K562 (cell line): ENCODE results near the gene TSPAN18. TPM values are rescaled to one million over a fixed set of nuclear protein-coding genes. Genes with fewer than 3 reads are reported as not detected.

Source experiments
- ATAC-seq: fragments of 200-7000 bp; cut with Tn5 transposase; 3 replicates; pipeline ENCODE4 v1.9.1; 2020; ENCODE audit warnings: moderate library complexity
- BruUV-seq: library from RNA; stranded (reverse); fragments of 400-500 nt; replicated peaks from 2 replicates; lab custom pipeline; 2021; lab: Mats Ljungman, UMichigan
- CTCF ChIA-PET: fragments of 300-600 bp; formaldehyde crosslinking; extraction: SDS; loops from one replicate; lab custom pipeline; 2021; ENCODE audit warnings: low intra/inter-chr PET ratio; lab: Yijun Ruan, JAX
- POLR2A ChIA-PET: fragments of 300-600, 350-650 bp; sonication (Branson Sonifier 250); formaldehyde crosslinking; extraction: SDS; loops from one replicate; lab custom pipeline; 2021; ENCODE audit warnings: antibody characterized with exemption, inconsistent platforms; lab: Yijun Ruan, JAX
- DNase-seq, 4 experiments: peaks; one replicate each; pipeline versions ENCODE4 v3.0.0 to v3.0.0-alpha.2; 2011 to 2018; ENCODE audit warnings: low spot score in 3 of 4, mixed read lengths in 3 of 4; ENCODE audit errors: extremely low read depth in 1 of 4
- FAIRE-seq: peaks from 2 replicates; lab custom pipeline; 2011; peaks lifted over from hg19 to GRCh38; lab: Jason Lieb, UNC
- H2AFZ ChIP-seq: 2 replicates; pipeline ENCODE4 v1.6.0; 2011; ENCODE audit warnings: low read depth, low read length, control low read depth, inconsistent platforms
- H3K27ac ChIP-seq: fragments of 200-600 bp; 3 replicates; pipeline ENCODE4 v1.8.0; 2011; ENCODE audit warnings: low read depth, mild to moderate bottlenecking, control low read depth, inconsistent platforms, low read length, moderate library complexity, mixed read lengths; ENCODE audit errors: extremely low read depth
- H3K27me3 ChIP-seq, 2 experiments: fragments of 300-600 bp in 1 of 2; 2 replicates in 1 of 2; 3 replicates in 1 of 2; pipeline versions ENCODE4 v1.6.0 to v1.8.0; 2011; ENCODE audit warnings: inconsistent platforms in 2 of 2, low read length in 2 of 2, mild to moderate bottlenecking in 1 of 2, mixed read lengths in 1 of 2, moderate library complexity in 1 of 2; ENCODE audit not compliant: control insufficient read depth in 2 of 2, insufficient read depth in 2 of 2
- H3K36me3 ChIP-seq: fragments of 300-600 bp; 3 replicates; pipeline ENCODE4 v1.8.0; 2011; ENCODE audit warnings: mild to moderate bottlenecking, low read length, inconsistent platforms; ENCODE audit not compliant: control insufficient read depth, insufficient read depth
- H3K4me1 ChIP-seq, 2 experiments: fragments of 200-600 bp in 1 of 2; replicated peaks in 1 of 2; 2 replicates in 1 of 2; 3 replicates in 1 of 2; pipeline versions ENCODE4 v1.5.1 to v1.8.0; 2011; ENCODE audit warnings: inconsistent platforms in 2 of 2, low read length in 2 of 2, mild to moderate bottlenecking in 1 of 2, mixed read lengths in 1 of 2, moderate library complexity in 1 of 2; ENCODE audit not compliant: control insufficient read depth in 2 of 2, insufficient read depth in 2 of 2
- H3K4me2 ChIP-seq: 2 replicates; pipeline ENCODE4 v1.6.1; 2011; ENCODE audit warnings: low read length, control low read depth, inconsistent platforms, mixed read lengths; ENCODE audit not compliant: insufficient read depth
- H3K4me3 ChIP-seq: fragments of 200-600 bp; sonication (generic), shearing (Covaris generic); 2 replicates; pipeline ENCODE4 v1.5.1; 2016; ENCODE audit warnings: control low read depth, inconsistent platforms
- H3K79me2 ChIP-seq: fragments of 200-600 bp; 3 replicates; pipeline ENCODE4 v1.8.0; 2011; ENCODE audit warnings: low read length, inconsistent platforms; ENCODE audit not compliant: control insufficient read depth, insufficient read depth
- H3K9ac ChIP-seq, 2 experiments: 2 replicates each; pipeline versions ENCODE4 v1.6.0 to v1.6.1; 2011; ENCODE audit warnings: low read depth in 2 of 2, low read length in 2 of 2, control low read depth in 1 of 2, inconsistent platforms in 1 of 2, mild to moderate bottlenecking in 1 of 2, mixed read lengths in 1 of 2; ENCODE audit not compliant: insufficient read depth in 1 of 2
- H3K9me1 ChIP-seq: one replicate; pipeline ENCODE4 v1.6.0; 2011; ENCODE audit warnings: inconsistent platforms, mild to moderate bottlenecking, low read length, moderate library complexity; ENCODE audit not compliant: control insufficient read depth, insufficient read depth
- H3K9me3 ChIP-seq: replicated peaks from 2 replicates; pipeline ENCODE4 v1.5.1; 2011; ENCODE audit warnings: low read depth, low read length, inconsistent platforms; ENCODE audit not compliant: control insufficient read depth, insufficient read depth
- H4K20me1 ChIP-seq: replicated peaks from 2 replicates; pipeline ENCODE4 v1.6.1; 2011; ENCODE audit warnings: low read length, inconsistent platforms, mixed read lengths; ENCODE audit not compliant: control insufficient read depth, insufficient read depth
- BCL6 ChIP-seq: fragments of 250-450 bp; sonication (Bioruptor Pico); IDR thresholded peaks from 2 replicates; pipeline ENCODE4 v1.4.0; 2020
- FOXK1 ChIP-seq: sonication (generic); formaldehyde crosslinking; IDR thresholded peaks from 2 replicates; pipeline ENCODE4 v1.8.0; 2022; ENCODE audit warnings: missing genetic modification reagents, mild to moderate bottlenecking, borderline replicate concordance
- GTF2B ChIP-seq: IDR thresholded peaks from 2 replicates; pipeline ENCODE4 v1.6.1; 2011; ENCODE audit not compliant: insufficient read length; ENCODE audit errors: extremely low read depth
- ID3 ChIP-seq, 2 experiments: fragments of 250-450 bp in 1 of 2; fragments of 450-650 bp in 1 of 2; sonication (Bioruptor Pico) in 1 of 2; IDR thresholded peaks; 2 replicates each; pipeline versions ENCODE4 v1.6.1 to v1.8.0; 2016 to 2021; ENCODE audit warnings: mild to moderate bottlenecking in 2 of 2, moderate library complexity in 2 of 2, missing compliant biosample characterization in 1 of 2, missing genetic modification characterization in 1 of 2
- KLF16 ChIP-seq: IDR thresholded peaks from 2 replicates; pipeline ENCODE4 v1.6.1; 2016; ENCODE audit warnings: antibody characterized with exemption
- RFX7 ChIP-seq: fragments of 250-450 bp; sonication (Bioruptor Pico); IDR thresholded peaks from 2 replicates; pipeline ENCODE4 v1.5.1; 2021; ENCODE audit warnings: mild to moderate bottlenecking
- RUNX1 ChIP-seq: sonication (generic); IDR thresholded peaks from 2 replicates; pipeline ENCODE4 v1.6.1; 2016; ENCODE audit warnings: antibody characterized with exemption, low read depth
- SAP30 ChIP-seq: fragments of 200-600 bp; sonication (generic); IDR thresholded peaks from 2 replicates; pipeline ENCODE4 v1.6.1; 2012; ENCODE audit warnings: borderline replicate concordance, low read depth, mild to moderate bottlenecking, moderate library complexity, low read length, control low read depth, inconsistent platforms; ENCODE audit not compliant: insufficient read depth, poor library complexity, severe bottlenecking
- SNAPC5 ChIP-seq: fragments of 250-450 bp; sonication (Bioruptor Pico); IDR thresholded peaks from 2 replicates; pipeline ENCODE4 v1.8.0; 2021; ENCODE audit warnings: moderate library complexity, mild to moderate bottlenecking, inconsistent platforms
- THRAP3 ChIP-seq: fragments of 450-650 bp; IDR thresholded peaks from 2 replicates; pipeline ENCODE4 v1.6.1; 2016; ENCODE audit warnings: mild to moderate bottlenecking, inconsistent platforms, borderline replicate concordance
- ZNF551 ChIP-seq: fragments of 250-450 bp; sonication (Bioruptor Pico); IDR thresholded peaks from 2 replicates; pipeline ENCODE4 v1.5.0; 2021; ENCODE audit warnings: mild to moderate bottlenecking, moderate library complexity
- ZNF696 ChIP-seq: fragments of 250-450 bp; sonication (Bioruptor Pico); conservative IDR thresholded peaks from 2 replicates; pipeline ENCODE4 v1.4.0; 2020; ENCODE audit warnings: mild to moderate bottlenecking, moderate library complexity
- ZNF75A ChIP-seq: fragments of 450-650 bp; formaldehyde crosslinking; IDR thresholded peaks from 2 replicates; pipeline ENCODE4 v1.4.0; 2020; ENCODE audit warnings: mild to moderate bottlenecking
- ZNF76 ChIP-seq: fragments of 250-450 bp; sonication (Bioruptor Pico); IDR thresholded peaks from 2 replicates; pipeline ENCODE4 v1.4.0; 2020; ENCODE audit warnings: mild to moderate bottlenecking, moderate library complexity, borderline replicate concordance
- WGBS: fragments of 100-300 bp; shearing (Covaris generic); methylation state at CpG from one replicate; pipeline ENCODE4 v1.1.6; 2016; ENCODE audit warnings: low coverage, mixed read lengths; ENCODE audit not compliant: insufficient coverage; ENCODE audit errors: missing lambda C conversion rate; 5-methylcytosine and 5-hydroxymethylcytosine counted together
- in situ Hi-C: fragments of 300-500 bp; cut with MboI; formaldehyde crosslinking; loops from 4 replicates; pipeline ENCODE4 v1.15.0; 2018; ENCODE audit warnings: inconsistent platforms, mixed read lengths
- intact Hi-C: fragments of 100-400 bp; cut with micrococcal nuclease; formaldehyde crosslinking; loops from 2 replicates; pipeline ENCODE4 v1.14.2; 2022
- polyA plus RNA-seq, 8 experiments: library from polyadenylated mRNA; depleted of rRNA in 4 of 8; stranded (reverse) in 5 of 8; unstranded in 3 of 8; fragments of >200 nt; fragmentation: Nextera tagmentation in 2 of 8; fragmentation: Illumina TruSeq in 1 of 8; extraction: Ambion mirVana in 2 of 8; extraction: Trizol in 1 of 8; gene quantifications; 2 replicates each; pipeline versions ENCODE4 v1.2.1 to v1.2.3, GENCODE V29; 2011 to 2014; ENCODE audit warnings: inconsistent platforms in 1 of 8, missing spikeins in 1 of 8
- total RNA-seq, 7 experiments: library from RNA; depleted of rRNA in 6 of 7; stranded (reverse); fragments of >200 nt in 6 of 7; fragmentation: Illumina TruSeq in 2 of 7; extraction: Trizol in 2 of 7; gene quantifications; 2 replicates each; pipeline versions ENCODE4 v1.2.1 to v1.2.3, GENCODE V29; 2011 to 2021; ENCODE audit warnings: low replicate concordance in 1 of 7

The TSPAN18 gene
- total and polyA plus RNA-seq, 9 of the 15 experiments (the other 6 are each of a cell fraction or from before 2014, with no cell fraction given): 0.17 to 0.35 (median 0.22) TPM; not detected in 4

GRCh38 chr11:44978961-44979331 is 252.2 kb downstream of the TSPAN18 start:
- ChIA-PET POLR2A (interaction anchor here (0.6 to 1.0 kb wide), 2 partner anchors 22 to 237 kb away, joined by 3 to 5 read pairs; no protein-coding TSS in a partner anchor), CTCF (no interaction called here)
- Histone ChIP-seq H3K4me3 (no peak overlapping the region), H3K9me1 (no peaks in the 10 kb centered on the region), H3K79me2 (no peaks in the 10 kb centered on the region), H3K9me3 (no peaks in the 10 kb centered on the region), H3K27me3 (peaks cover 0 to 50% of the 10 kb centered on the region in 2 experiments; a peak in 3 of 5 replicates), H4K20me1 (0 out of 2 replicates have a peak, but pooled peaks cover 6% of the 10 kb centered on the region), H3K36me3 (no peaks in the 10 kb centered on the region), H3K4me1 (no peaks in the 10 kb centered on the region), H2AFZ (no peak overlapping the region), H3K27ac (no peak overlapping the region), H3K4me2 (no peak overlapping the region), H3K9ac (no peak overlapping the region)
- in situ Hi-C loops: no loop called here
- BruUV-seq: no TSS peak
- intact Hi-C loops: loop anchor here (5.0 kb wide), 1 partner anchor 42 kb away; no protein-coding TSS in a partner anchor
- WGBS: 0% methylated on average over 1 of the region's 1 CpG
- FAIRE-seq (no peak), ATAC-seq (no peak), DNase-seq (no peak)
- TF ChIP-seq FOXK1 (CRISPR knock-in tag) (no peak), KLF16 (no peak), SNAPC5 (CRISPR knock-in tag) (no peak), RUNX1 (no peak), ID3 (CRISPR knock-in tag; IDR thresholded peaks at IDR 0.05) (no peak), ID3 (tag; IDR thresholded peaks at IDR 0.05) (no peak), BCL6 (CRISPR knock-in tag) (no peak), GTF2B (no peak), ZNF551 (CRISPR knock-in tag) (no peak), ZNF696 (CRISPR knock-in tag) (no peak), ZNF76 (no peak), SAP30 (no peak), RFX7 (CRISPR knock-in tag) (no peak), THRAP3 (no peak), ZNF75A (no peak)
